ENCODE data around the gene SPATA32.
"Not testable (repeated sequence)": the region's sequence is repeated elsewhere in the genome, so short reads cannot be mapped to it uniquely, and the experiment has no call there.

The SPATA32 gene

GRCh38 chr17:45270828-45271418 lies 9.0 kb upstream of the SPATA32 start:
- DNase-seq, result peak; percentile 82

GRCh38 chr17:45269912-45270311 lies 8.0 kb upstream of the SPATA32 start:
- no peak for DNase-seq

- no peak for DNase-seq
Measured at GRCh38 chr17:45267436-45268055, 5.7 kb upstream of the SPATA32 start.

GRCh38 chr17:45266372-45266926 lies 4.6 kb upstream of the SPATA32 start:
- no peak for DNase-seq

GRCh38 chr17:45265821-45266220 lies 3.9 kb upstream of the SPATA32 start:
- DNase-seq, result no peak

- DNase-seq, result no peak
Measured at GRCh38 chr17:45264988-45265387, 3.1 kb upstream of the SPATA32 start.

- DNase-seq, result no peak
Measured at GRCh38 chr17:45264430-45264829, 2.5 kb upstream of the SPATA32 start.

GRCh38 chr17:45263477-45263860 lies 1.6 kb upstream of the SPATA32 start:
- no peak for DNase-seq

- no peak for DNase-seq
Measured at GRCh38 chr17:45262516-45263476, 902 bp upstream of the SPATA32 start.

- no peak for DNase-seq
Measured at GRCh38 chr17:45260204-45260783, 1.6 kb downstream of the SPATA32 start.

GRCh38 chr17:45258981-45259380 lies 2.9 kb downstream of the SPATA32 start:
- DNase-seq, result no peak

GRCh38 chr17:45257115-45257514 lies 4.8 kb downstream of the SPATA32 start:
- no peak for DNase-seq

GRCh38 chr17:45256114-45256966 lies 5.6 kb downstream of the SPATA32 start:
- DNase-seq, result no peak

- DNase-seq, result no peak
Measured at GRCh38 chr17:45255358-45255757, 6.5 kb downstream of the SPATA32 start.

GRCh38 chr17:45253879-45254278 lies 8.0 kb downstream of the SPATA32 start:
- DNase-seq, result no peak

GRCh38 chr17:45253237-45253636 lies 8.7 kb downstream of the SPATA32 start:
- not testable (repeated sequence) for DNase-seq

GRCh38 chr17:45251931-45252330 lies 10.0 kb downstream of the SPATA32 start:
- DNase-seq, result no peak

- DNase-seq, result peak; percentile 87
Measured at GRCh38 chr17:45248132-45248957, 13.5 kb downstream of the SPATA32 start.

GRCh38 chr17:45247429-45248131 lies 14.3 kb downstream of the SPATA32 start:
- DNase-seq, result peak; percentile 98

GRCh38 chr17:45246861-45247428 lies 14.9 kb downstream of the SPATA32 start:
- DNase-seq, result no peak

All from activated CD8-positive, alpha-beta memory T cell treated with anti-CD3 and anti-CD28 coated beads for 24 hours (primary cell).